Measurements from ENCODE around the gene ASTL.
"Not testable (repeated sequence)": the region's sequence is repeated elsewhere in the genome, so short reads cannot be mapped to it uniquely, and the experiment has no call there.

Gene ASTL

DNA sequence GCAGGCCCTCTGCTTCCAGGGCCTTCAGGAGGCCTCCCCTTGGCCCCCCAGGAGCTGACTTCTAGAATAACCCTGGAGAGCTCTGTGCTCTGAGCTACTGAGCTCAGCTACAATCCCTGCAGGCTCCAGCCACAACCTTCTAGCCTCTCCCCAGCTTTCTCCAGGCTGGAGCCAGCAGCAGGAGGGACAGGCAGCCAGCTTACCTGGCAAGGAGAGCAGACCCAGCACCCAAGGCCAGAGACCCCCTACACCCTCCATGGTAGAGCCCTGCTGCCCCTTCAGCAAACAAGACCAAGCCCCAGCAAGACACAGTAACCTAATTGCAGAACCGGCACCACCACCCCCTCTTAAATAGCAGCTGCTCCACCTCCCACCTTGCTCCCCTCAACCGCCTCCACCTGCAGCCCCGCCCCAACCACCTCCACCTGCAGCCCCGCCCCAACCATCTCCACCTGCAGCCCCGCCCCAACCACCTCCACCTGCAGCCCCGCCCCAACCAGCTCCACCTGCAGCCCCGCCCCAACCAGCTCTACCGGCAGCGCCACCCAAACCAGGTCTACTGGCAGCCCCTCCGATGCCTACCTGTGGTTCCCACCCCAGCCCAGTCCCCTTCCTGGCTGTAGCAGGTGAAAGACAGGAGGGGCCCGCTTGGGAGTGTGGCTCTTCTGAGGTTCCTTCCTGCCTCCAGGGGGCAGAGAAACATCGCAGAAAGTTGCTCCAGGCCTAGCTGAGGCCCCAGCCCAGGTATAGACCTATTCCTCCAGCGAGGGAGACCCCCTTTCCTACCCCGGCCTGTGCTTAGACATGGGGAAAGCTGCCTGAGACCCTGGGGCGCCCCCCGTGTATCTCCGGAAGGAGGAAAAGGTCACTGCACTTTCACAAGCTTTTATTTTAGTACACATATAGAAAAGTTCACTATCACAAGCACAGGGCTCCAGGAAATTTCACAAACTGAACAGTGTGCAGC is at the start of gene ASTL:
TSS of gene ASTL (minus strand) at position 324 of the 967 bp plus-strand sequence. CDS start at position 258, 66 bp downstream.
- no peak for DNase-seq

DNA sequence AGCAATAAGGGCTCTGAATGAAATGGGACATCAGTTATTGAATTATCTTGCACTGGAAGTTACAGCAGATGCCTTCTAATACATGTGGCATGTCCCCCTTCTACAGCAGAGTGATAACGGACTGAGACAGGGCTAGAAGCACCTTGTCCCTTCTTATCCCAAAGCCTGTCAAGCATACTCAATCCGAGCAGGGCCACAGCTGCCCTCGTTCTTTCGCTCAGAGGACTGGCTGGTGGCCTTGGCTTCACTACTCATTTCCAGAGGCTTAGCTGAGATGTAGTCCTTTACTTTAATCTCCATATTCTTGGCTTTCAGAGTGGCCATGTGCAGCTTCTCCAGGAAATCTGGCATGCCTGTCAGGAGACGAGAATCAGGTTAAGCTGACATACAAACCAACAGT is 48.3 kb upstream of the ASTL start:
- no peak for DNase-seq

DNA sequence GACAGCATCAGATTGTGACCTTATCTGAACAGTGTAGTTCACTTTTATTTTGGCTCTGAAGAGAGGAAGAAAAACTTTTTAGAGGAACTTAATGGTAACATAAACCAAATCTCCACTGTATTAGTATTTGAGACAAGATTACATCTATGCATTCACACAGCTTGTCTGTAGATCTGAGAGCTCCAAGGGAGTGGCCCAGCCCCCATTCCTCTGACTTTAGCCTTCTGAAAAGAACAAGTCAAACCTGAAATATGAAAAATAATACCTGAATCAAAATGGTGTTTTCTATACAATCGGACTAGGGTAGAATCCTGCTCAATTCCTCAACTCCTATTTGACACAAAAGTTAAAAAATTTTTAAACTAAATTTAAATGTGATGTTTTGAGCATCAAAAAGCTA is 47.2 kb upstream of the ASTL start:
- DNase-seq: no peak

DNA sequence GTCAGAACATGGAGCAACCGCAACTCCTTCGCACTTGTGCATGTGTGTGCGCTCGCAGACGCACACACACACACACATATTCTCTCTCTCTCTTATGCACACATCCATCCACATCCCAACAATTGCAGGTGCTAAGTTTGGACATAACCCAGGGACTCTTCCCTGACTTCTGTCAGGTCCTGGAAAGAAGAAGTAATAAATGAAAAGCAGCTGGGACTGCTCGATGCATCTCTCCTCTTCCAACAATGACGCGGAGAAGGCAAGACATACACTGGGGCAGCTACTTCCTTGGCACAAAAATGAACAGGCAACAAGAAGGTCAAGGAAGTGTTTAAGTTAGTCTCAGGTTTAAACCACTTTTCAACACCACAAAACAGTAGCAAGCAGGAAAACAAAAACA is 46.7 kb upstream of the ASTL start:
- DNase-seq: no peak

DNA sequence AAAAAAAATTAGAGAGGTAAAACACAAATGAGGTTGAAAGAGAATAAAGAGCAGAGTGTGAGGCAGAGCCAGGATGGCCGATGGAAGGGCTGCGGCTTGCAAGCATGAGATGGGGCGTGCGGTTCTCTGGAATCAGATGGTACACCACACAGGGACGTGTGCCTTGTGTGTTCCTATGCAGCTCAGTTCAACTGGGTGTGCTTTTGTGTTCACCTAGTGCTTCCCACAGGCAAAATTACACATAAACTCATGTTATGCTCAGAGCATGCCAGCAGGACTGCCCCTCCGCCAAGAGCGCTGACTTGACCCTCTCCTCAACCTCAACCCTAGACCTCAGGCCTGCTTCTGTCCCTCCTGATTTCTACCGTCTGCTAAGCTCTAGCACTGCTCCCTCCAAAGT is 45.9 kb upstream of the ASTL start:
- DNase-seq: no peak

DNA sequence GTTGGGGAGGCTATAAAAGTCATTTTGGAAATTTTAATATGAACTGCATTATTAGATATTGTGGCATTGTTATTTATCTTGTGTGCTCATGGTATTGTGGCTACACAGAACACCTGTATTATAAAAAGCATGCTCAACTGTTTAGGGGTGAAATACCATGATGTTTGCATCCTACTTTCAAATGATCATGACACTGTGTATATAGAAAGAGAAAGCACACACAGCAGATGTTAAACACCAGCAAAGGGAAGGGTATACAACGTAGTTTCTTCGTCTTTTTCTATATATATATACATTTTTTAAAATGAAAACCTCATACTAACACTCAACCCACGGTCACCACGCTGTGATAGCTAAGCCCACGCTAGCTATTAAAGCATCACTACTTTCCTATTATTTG is 43.2 kb upstream of the ASTL start:
- DNase-seq: no peak

DNA sequence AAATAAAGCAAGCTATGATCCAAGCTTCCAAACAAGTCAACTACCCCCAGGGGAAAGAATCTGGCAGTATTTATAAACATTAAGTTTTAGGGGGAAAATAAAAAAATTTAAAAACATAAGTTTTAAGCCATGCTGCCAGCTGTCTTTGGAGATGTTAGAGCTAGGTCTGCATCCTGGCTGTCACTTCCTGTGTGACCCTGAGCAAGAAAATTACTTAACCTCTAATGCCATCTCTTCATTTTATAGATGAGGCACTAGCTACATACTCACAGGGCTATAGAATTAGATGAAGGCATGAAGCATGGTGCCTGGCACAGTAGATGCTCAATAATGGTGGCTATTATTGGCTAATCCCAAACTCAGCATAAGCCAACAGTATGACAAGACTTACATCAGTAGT is 42.2 kb upstream of the ASTL start:
- DNase-seq: no peak

DNA sequence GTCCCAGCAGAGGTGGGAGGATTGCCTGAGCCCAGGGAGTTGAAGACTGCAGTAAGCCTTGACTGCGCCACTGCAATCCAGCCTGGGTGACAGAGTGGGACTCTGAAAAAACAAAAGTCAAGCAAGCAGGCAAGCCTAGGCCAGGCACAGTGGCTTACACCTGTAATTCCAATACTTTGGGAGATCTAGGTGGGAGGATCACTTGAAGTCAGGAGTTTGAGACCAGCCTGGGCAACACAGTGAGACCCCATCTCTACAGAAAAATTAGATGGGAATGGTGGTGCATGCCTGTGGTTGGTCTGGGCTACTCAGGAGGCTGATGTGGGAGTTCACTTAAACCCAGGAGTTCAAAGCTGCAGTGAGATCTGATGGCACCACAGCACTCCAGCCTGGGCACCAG is 41.7 kb upstream of the ASTL start:
- DNase-seq: no peak

DNA sequence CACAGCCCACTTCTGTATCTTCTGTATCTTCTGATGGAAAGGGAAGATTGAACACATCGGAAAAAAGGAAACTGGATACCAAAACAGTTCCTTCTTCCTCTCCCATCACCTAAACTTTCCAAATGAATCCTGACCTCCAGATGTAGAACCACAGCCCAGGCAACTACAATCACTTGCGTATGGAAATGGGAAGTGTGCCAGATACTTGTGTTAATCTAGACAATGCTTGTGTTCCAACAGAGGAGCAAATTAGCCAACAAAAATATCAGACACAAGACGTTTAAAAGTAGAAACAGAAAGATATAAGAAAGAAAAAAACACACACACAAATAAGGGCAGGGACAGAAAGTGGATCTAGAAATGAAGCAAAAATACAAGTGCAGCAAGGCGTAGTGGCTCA is 38.4 kb upstream of the ASTL start:
- DNase-seq: no peak

DNA sequence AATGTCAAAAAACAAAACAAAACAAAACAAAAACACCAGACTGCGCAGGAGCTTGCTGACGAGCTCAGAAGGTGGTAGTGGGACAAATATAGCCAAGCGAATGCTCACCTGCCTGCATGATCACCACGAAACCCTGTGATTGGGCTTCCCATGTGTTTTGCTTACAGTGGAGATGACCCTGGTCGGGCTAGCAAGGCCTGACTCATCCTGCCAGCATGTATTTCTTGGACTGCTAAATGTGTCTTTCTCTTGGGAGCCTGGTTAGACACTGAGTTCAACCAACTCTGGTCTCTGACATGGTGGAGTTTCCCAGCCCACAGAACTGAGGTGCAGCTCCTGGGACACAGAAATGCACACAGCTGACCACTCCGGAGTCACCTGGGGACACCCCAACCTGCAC is 37.6 kb upstream of the ASTL start:
- no peak for DNase-seq

DNA sequence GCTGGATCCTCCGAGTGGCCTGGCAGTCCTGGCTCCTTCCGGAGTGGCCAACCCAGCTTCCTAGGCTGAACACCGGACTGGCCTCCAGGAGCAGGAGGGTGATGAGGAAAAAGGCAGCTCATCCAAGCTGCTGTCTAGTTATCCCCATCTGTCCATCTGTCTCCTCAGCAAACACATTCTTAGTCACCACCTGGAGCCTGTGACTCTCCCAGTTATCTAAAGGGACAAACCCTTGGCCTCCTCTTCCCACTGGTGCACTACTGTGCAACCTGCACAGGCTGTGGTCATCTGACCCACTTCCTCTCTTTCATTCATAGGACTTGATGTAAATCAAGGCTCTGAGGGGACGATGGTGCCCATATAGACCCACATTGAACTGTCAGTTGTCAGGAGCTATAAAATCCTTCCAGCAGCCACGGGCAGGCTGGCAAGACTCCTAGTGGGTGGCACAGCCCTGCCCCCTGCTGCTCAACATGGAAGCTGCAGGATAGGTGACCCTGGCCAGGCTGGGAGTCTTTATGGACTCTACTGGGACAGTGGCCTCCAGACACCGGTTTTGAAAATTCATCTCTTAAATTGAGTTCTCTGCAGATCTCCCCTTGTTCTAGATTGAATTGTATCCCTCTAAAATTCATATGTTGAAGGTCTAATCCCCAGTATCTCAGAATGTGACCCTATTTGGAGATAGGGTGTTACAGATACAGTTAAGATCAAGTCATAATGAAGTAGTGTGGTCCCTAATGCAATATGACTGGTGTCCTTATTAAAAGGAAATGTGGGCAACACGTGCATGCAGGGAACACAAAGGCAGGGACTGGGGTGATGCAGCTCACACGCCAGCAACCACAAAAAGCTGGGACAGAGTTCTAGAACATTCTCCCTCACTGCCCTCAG is 36.2 kb upstream of the ASTL start:
- DNase-seq: no peak

DNA sequence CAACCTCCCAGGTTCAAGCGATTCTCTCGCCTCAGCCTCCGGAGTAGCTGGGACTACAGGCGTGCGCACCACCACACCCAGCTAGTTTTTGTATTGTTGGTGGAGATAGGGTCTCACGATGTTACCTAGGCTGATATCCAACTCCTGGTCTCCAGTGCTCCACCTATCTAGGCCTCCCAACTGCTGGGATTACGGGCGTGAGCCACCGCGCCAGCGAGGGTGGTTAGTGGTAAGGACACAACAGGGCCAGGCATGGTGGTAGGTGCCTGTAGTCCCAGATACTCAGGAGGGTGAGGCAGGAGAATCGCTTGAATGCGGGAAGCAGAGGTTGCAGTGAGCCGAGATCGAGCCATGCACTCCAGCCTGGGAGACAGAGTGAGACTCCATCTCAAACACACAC is 33.5 kb upstream of the ASTL start:
- DNase-seq: no peak

DNA sequence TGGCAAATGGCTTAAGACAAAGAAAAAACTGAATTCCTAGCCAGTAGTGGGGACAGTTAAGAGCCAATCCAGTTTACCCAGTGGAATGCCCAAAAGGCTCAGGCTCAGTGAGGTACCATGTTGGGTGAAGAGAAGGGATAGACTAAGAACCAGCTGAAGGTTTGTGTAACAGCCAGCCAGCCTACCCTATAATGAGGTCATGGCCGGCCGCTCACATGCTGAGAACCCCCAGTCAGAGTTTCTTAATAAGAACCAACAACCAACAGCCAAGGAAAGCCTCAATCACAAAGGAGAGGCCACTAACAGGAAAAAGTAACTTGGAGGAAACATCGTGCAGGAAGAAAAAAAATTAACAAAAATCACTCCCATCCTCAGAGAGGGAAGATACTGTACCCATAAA is 32.3 kb upstream of the ASTL start:
- no peak for DNase-seq

DNA sequence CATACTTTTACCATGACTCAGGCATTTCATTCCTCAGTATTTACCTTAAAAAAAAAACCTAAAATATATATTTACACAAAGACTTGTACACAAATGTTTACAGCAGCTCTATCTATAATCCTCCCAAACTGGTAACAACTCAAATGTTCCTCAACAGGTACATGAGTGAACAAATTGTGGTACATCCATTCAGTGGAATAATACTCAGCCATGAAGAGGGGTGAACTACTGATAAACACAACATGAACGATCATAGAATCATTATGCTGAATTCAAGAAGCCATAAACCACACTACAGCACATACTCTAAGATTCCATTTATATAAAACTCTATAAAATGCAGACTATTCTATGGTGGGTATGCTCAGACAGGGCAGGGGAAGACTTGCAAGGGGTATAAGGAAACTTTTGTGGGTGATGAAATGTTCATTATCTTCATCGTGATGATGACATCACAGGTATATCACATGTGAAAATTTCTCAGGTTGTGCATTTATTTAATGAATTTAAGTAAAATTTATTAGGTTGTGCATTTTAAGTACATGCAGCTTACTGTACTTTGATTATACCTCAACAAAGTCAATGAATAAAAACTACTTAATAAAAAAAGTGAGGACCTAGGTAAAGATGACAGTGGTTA is 31.7 kb upstream of the ASTL start:
- DNase-seq: no peak

DNA sequence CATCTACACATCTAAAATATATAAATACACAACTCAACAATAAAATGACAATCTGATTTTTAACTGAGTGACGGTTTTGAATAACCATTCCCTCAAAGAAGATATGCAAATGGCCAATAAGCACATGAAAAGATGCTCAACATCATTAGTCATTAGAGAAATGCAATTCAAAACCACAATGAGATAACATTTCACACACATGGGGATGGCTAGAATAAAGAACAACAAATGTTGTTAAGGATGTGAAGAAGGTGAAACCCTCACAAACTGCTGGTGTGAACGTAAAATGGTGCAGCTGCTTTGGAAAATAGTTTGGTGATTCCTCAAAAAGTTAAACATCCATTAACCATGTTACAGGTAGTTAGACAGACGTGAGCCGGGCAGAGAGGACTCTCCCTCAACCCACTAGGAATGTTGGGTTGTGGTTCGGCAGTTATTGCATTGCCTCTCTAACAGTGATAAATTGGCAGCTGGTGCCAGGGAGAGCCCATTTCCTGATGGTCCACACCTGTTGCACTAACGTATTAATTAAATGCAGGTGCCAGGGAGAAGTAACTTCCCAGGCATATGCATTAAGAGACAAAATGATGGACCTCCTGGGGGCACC is 29.2 kb upstream of the ASTL start:
- DNase-seq: no peak

DNA sequence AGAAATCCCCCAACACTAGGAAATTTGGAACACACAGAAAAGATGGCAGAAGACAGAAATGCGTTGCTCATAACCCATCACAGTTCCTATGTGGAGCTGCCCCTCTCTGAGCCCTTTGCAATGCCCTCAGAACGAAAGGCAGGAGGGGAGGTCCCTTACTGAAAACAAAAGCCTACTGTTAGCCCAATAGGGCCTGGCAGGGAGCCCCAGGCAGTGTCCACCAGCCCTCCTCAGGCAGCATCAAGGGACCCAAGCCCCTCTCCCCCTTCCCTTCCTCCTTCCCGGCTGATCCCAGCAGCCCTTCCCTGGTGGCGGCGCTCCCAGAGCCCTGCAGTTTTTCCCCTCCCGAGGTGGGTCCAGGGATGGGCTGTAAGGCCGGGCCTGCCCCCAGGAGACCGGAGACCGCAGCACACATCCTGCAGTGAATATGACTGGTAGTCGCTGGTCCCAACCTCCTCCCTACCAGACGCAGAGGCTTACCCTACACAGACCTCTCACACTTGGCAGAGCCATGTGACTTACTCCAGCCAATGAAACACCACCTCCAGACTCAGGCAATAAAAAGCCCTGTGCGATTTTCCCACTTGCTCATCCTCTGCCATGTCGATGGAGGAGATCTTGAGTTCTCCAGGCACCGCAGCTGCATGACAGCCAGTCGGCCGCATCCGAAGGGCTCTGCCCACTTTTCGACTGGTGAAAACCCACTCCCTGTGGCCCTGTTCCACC is 26.3 kb upstream of the ASTL start:
- DNase-seq: no peak

DNA sequence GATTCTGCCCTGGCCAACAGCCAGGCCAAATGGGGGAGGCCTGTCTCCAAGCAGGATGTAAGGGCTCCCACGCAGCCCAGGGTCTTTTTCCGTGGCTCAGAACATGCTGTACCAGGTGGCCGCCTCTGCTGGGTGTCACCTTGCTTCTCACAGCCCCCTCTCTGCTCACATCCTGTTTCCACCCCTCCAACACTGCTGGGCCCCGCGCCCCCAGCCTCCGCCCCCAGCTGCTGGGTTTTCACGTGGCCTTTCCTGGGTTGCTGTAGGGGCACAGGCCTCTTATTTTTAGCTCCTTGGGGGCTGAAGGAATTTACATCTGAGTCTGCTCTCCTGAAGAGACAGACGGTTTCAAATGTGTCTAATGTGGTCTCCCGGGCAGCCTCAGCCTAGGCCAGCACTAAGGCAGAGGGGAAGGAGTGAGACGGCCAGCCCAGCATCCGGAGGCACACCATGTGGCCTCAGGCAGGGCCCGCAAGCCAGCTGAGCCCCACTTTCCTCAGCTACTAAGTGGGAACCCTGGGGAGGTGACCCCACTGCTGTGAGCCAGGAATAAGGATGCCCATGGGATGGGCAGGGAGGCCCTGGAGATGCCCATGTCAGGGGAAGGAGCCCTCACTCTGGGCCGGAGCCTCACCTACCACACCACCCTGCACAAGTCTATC is 25.6 kb upstream of the ASTL start:
- DNase-seq: no peak

DNA sequence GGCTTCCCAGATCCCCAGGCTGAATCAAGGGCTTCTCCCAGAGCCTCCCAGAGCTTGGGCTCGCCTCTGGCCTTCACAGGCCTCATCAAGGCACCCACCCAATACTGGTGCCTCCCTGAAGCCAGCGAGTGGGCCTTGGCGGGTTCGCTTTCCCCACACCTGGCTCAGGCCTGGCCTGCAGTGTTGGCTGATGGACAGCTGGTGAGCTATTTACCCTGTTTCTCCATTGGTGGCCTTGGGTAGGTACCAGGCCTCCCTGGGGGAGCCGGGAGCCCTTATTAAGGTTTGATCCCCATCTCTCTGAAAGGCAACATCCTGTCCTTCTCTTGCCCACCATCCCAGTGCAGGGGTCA is 25.1 kb upstream of the ASTL start:
- no peak for DNase-seq

DNA sequence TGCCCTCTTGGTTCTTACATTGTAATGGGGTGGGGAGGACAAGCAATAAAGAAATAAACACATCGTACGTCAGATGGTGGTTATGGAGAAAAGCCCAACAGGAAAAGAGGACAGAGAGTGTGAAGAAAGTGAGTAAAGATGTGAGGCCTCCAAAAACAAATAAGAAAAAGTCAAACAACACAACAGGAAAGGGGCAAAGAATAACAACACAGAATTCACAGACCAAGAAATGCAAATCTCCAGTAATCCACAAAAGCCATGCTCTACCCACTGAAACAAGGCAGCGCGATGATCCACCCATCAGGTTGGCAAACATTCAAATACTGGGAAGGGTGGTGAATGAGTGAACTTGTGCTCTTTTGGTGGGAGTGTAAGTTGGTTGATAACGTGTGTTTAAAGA is 23.6 kb upstream of the ASTL start:
- DNase-seq: no peak

DNA sequence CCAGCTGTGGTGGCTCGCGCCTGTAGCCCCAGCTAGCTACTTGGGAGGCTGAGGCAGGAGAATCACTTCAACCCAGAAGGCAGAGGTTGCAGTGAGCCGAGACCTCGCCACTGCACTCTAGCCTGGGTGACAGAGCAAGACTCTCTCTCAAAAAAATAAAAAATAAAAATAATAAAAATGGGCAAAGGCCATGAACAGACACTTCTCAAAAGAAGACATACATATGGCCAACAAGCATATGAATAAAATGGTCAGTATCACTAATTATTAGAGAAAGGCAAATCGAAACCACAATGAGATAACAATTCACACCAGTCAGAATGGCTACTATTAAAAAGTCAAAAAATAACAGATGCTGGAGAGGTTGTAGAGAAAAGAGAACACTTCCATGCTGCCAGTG is 22.1 kb upstream of the ASTL start:
- DNase-seq: not testable (repeated sequence)

DNA sequence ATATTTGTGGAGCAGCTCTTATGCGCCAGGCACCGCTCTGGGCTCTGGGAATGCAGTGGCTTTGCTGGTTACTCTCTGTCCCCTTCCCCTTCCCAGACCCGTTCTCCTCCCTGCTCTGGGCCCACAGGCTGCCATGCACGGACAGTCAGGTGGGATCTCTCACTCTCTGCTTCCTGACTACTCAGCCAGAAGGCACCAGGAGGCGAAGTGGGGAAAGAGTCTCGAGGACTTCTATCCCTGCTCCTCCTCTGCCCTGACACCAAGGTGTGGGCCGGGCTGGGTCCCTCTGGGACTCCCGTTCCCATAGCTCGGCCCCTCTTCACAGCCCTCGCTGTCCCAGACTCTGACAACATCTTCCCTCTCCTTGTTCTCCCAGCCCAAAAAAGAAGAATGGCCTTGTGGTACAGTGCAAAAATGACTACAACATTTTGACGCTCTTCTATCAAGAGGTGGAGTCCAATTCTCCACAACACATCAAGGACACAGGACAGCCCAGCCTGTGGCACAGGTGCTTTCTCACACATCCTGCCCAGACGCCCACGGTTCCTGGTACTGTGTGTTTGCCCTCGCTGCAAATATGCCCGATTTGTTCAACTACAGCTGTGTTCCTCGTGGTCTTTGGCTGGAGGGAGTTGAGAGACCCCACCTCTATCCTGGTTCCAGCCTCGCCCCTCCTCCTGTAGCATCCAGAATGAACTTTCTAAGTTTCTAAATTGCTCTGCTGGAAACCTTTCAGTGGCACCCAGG is 21.0 kb upstream of the ASTL start:
- no peak for DNase-seq
